Ectodermal cell (in vitro differentiated cells): ENCODE results near the gene ABCA12.

Experiments used
- H3K27ac ChIP-seq: 2 replicates; pipeline ENCODE4 v1.7.0; 2013; ENCODE audit warnings: mild to moderate bottlenecking, low read depth, low read length; ENCODE audit not compliant: insufficient read depth, poor library complexity, severe bottlenecking
- H3K27me3 ChIP-seq: 2 replicates; pipeline ENCODE4 v1.7.0; 2013; ENCODE audit warnings: mild to moderate bottlenecking, low read length; ENCODE audit not compliant: insufficient read depth, control insufficient read depth, poor library complexity, severe bottlenecking
- H3K36me3 ChIP-seq: one replicate; pipeline ENCODE4 v1.7.0; 2013; ENCODE audit warnings: low read length; ENCODE audit not compliant: control insufficient read depth, insufficient read depth
- H3K4me1 ChIP-seq: one replicate; pipeline ENCODE4 v1.7.0; 2013; ENCODE audit warnings: low read length; ENCODE audit not compliant: control insufficient read depth, insufficient read depth
- H3K4me3 ChIP-seq: 2 replicates; pipeline ENCODE4 v1.7.0; 2013; ENCODE audit warnings: low read depth, low read length, control low read depth; ENCODE audit not compliant: insufficient read depth
- H3K9me3 ChIP-seq: 2 replicates; pipeline ENCODE4 v1.7.0; 2013; ENCODE audit warnings: mild to moderate bottlenecking, low read length, moderate library complexity; ENCODE audit not compliant: control insufficient read depth
- WGBS, 2 experiments: methylation state at CpG; one replicate each; pipeline ENCODE4 v1.1.7; 2013; ENCODE audit warnings: missing lambda C conversion rate in 2 of 2; 5-methylcytosine and 5-hydroxymethylcytosine counted together

ABCA12 gene

DNA sequence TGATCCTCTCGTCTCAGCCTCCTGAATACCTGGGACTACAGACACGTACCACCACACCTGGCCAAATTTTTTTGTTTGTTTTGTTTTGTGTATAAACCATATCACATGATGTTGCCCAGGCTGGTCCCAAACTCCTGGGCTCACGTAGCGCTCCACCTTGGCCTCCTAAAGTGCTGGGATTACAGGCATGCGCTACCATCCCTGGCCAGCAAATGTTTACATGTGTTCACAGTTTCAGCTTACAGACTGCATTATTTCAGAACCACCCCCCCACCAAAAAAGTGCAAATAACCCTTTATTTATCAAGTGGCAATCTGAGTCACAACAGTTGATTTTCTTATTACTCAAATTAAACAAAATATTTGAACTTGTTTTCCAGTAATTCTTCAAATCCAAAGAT lies 54.3 kb downstream of the ABCA12 start:
- 94 to 97% methylated on average over 5 of the region's 5 CpGs for whole genome bisulfite sequencing, 2 experiments
- no peak overlapping the region for H3K27ac ChIP-seq
- no peaks in the 10 kb centered on the region for H3K27me3 ChIP-seq
- H3K4me3 ChIP-seq = no peak overlapping the region
- H3K4me1 ChIP-seq = no peaks in the 10 kb centered on the region
- H3K36me3 ChIP-seq = no peaks in the 10 kb centered on the region
- no peaks in the 10 kb centered on the region for H3K9me3 ChIP-seq

GRCh38 chr2:215083146-215083545 lies 55.3 kb downstream of the ABCA12 start:
- Histone ChIP-seq H3K4me3 (no peak overlapping the region), H3K27ac (no peak overlapping the region), H3K36me3 (no peaks in the 10 kb centered on the region), H3K27me3 (no peaks in the 10 kb centered on the region), H3K9me3 (no peaks in the 10 kb centered on the region), H3K4me1 (no peaks in the 10 kb centered on the region)
- 90 to 97% methylated on average over 4 of the region's 4 CpGs for WGBS, 2 experiments

DNA sequence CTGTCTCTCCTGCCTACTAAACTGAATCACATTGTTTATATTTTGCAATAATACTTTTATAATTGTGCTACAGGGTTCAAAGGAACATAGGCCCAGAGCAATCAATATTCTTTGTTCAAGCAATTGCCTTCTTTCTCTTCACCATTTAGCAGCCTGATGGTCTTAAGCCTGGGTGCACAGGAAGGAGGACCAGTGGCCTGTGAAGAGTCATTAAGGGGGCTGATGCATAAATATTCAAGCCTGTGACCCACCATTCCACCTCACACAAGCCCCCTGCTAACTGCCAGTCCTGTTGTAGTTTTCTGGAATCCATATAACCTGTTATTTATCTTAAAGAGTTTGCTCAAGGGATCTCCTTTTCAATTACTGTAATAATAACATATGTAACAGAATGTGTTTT lies 56.0 kb downstream of the ABCA12 start:
- Histone ChIP-seq H3K27me3 (no peaks in the 10 kb centered on the region), H3K36me3 (no peaks in the 10 kb centered on the region), H3K4me1 (no peaks in the 10 kb centered on the region), H3K9me3 (no peaks in the 10 kb centered on the region), H3K4me3 (no peak overlapping the region), H3K27ac (no peak overlapping the region)

DNA sequence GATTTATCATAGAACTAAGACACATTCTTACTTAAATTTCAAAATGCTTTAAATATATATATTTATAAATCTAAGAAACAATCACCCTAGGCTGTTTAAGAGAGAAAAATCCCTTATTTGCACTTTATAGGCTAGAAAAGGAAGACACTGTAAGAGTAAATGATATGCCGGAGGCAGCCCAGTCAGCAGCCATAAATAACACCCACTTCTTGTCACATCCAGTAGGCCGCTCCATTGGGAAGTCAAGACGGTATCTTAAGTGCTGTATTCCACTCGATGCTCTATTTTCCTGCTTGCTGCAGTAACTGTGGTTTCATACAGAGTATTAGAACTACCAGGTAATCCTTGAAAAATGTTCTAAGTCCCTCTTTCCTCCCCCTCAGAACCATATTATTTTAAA lies 57.9 kb downstream of the ABCA12 start:
- no peaks in the 10 kb centered on the region for H3K36me3 ChIP-seq
- 93% methylated on average over 4 of the region's 4 CpGs for WGBS, 2 experiments
- no peak overlapping the region for H3K4me3 ChIP-seq
- no peaks in the 10 kb centered on the region for H3K27me3 ChIP-seq
- H3K27ac ChIP-seq = no peak overlapping the region
- no peaks in the 10 kb centered on the region for H3K9me3 ChIP-seq
- H3K4me1 ChIP-seq = no peaks in the 10 kb centered on the region

DNA sequence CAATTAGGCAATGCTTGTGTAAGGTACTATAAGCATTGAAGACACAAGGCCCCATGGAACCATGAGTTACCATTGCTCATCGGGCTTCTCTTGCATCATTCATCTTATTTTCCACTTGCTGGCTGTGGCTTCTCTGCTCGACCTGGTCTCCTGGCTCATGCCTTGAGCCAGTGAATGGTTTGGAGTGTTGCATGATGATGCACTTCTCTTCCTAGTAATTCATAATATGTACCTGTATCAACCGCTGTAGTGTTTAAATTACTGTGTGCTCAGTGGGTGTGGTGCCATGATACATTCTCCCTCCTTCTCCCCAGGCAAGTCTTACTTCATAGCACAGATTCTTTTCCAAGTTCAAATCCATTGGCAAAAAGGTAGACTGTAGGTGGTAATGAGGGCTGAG lies 66.8 kb downstream of the ABCA12 start:
- WGBS, 2 experiments = 93 to 100% methylated on average over 1 to 2 of the region's 3 CpGs
- Histone ChIP-seq H3K36me3 (no peaks in the 10 kb centered on the region), H3K4me3 (no peak overlapping the region)

DNA sequence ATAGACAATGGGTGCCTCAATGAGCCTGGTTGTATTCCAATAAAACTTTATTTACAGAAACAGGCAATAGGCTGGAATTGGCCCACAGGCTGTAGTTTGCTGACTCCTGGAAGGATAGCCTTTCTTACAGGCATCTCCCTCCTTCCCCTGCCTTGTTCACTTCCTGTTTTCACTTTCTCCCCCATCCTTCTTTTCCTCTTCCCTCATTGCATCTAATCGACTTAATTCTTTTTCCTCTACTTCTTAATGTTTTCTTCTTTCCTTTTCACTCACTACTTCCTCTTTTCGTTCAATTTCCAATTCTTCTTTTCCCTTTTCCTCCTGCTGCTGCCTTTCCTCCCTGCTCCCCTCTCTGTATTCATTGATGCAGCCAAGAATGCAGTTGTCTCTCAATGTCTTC lies 70.0 kb downstream of the ABCA12 start:
- 86 to 87% methylated on average over 2 of the region's 2 CpGs for WGBS, 2 experiments
- no peaks in the 10 kb centered on the region for H3K4me1 ChIP-seq
- H3K9me3 ChIP-seq = no peaks in the 10 kb centered on the region
- H3K27me3 ChIP-seq = no peaks in the 10 kb centered on the region
- H3K36me3 ChIP-seq = no peaks in the 10 kb centered on the region
- no peak overlapping the region for H3K27ac ChIP-seq
- H3K4me3 ChIP-seq = no peak overlapping the region

More for the DNA sequence above, 66.8 kb downstream of the ABCA12 start:
- Histone ChIP-seq H3K27ac (no peak overlapping the region), H3K9me3 (no peaks in the 10 kb centered on the region), H3K4me1 (no peaks in the 10 kb centered on the region), H3K27me3 (no peaks in the 10 kb centered on the region)

- no peak overlapping the region for H3K4me3 ChIP-seq
- no peaks in the 10 kb centered on the region for H3K27me3 ChIP-seq
- no peak overlapping the region for H3K27ac ChIP-seq
- H3K36me3 ChIP-seq = no peaks in the 10 kb centered on the region
- 89% methylated on average over 1 to 2 of the region's 2 CpGs for WGBS, 2 experiments
- no peaks in the 10 kb centered on the region for H3K9me3 ChIP-seq
- no peaks in the 10 kb centered on the region for H3K4me1 ChIP-seq
These were observed 72.3 kb downstream of the ABCA12 start for GRCh38 chr2:215066124-215066523.

- Histone ChIP-seq H3K36me3 (no peaks in the 10 kb centered on the region), H3K4me3 (no peak overlapping the region), H3K9me3 (no peaks in the 10 kb centered on the region), H3K4me1 (no peaks in the 10 kb centered on the region), H3K27me3 (no peaks in the 10 kb centered on the region), H3K27ac (no peak overlapping the region)
- WGBS, 2 experiments = 100% methylated on average over 2 of the region's 2 CpGs; no CpG with 5 or more reads in 1 of the 2 experiments
These were observed 74.9 kb downstream of the ABCA12 start for GRCh38 chr2:215063526-215063925.

DNA sequence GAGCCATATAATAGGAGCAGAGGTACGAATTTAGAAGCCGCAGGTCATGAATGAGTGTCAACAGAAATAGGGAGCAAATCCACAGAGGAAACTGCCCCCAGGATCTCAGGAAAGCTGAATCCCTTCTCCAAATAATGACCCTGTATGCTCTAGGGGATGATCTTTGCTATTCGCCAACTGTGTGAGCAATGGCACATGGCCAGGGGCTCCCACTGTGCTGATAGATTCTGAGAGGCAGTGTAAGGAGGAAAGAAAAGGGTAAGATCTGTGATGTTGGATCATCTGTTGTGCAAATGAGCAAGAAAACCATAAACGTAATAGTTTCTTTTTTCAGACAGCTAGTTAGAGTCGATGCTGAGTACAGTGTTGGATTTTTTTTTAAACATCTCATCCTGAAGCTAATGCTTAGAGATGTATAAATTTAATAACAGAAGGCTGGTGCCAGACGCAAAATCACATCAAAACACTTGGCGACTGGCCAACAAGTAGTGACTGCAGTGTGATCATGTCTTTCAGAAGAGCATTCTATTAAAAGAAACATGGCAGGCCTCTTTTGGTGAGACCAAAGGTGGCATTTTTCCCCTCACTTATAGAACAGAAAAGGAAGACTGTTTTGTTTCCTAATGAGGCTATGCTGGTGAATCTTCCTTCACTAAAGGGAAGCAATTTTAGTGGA lies 77.4 kb downstream of the ABCA12 start:
- Histone ChIP-seq H3K4me3 (no peak overlapping the region), H3K27ac (no peak overlapping the region), H3K36me3 (no peaks in the 10 kb centered on the region), H3K9me3 (no peaks in the 10 kb centered on the region), H3K4me1 (no peaks in the 10 kb centered on the region), H3K27me3 (no peaks in the 10 kb centered on the region)
- 90 to 91% methylated on average over 7 of the region's 7 CpGs for WGBS, 2 experiments

GRCh38 chr2:215059724-215060123 lies 78.7 kb downstream of the ABCA12 start:
- Histone ChIP-seq H3K9me3 (no peaks in the 10 kb centered on the region), H3K4me3 (no peak overlapping the region), H3K27ac (no peak overlapping the region), H3K4me1 (no peaks in the 10 kb centered on the region), H3K27me3 (no peaks in the 10 kb centered on the region), H3K36me3 (no peaks in the 10 kb centered on the region)
- WGBS, 2 experiments = 45 to 48% methylated on average over 2 of the region's 2 CpGs

- Histone ChIP-seq H3K27me3 (no peaks in the 10 kb centered on the region), H3K27ac (no peak overlapping the region), H3K9me3 (no peaks in the 10 kb centered on the region), H3K4me1 (no peaks in the 10 kb centered on the region), H3K4me3 (no peak overlapping the region), H3K36me3 (no peaks in the 10 kb centered on the region)
- WGBS, 2 experiments = 82 to 89% methylated on average over 1 to 2 of the region's 2 CpGs
These were observed 82.5 kb downstream of the ABCA12 start for GRCh38 chr2:215055891-215056290.
